ENCODE results near the gene MBTPS1.

GRCh38 chr16:84080378-84080777 lies 36.4 kb downstream of the MBTPS1 start:
- TF ChIP-seq CTBP1 (IDR thresholded peaks at IDR 0.05; ENCODE audit: borderline replicate concordance), result no peak
- no peak for TF ChIP-seq FOXK2 (IDR thresholded peaks at IDR 0.05)
- TF ChIP-seq TARDBP (IDR thresholded peaks at IDR 0.05), result no peak
- no peak for TF ChIP-seq FOXA1 (IDR thresholded peaks at IDR 0.05)
- no peak for TF ChIP-seq HDGF (IDR thresholded peaks at IDR 0.05; ENCODE audit: borderline replicate concordance)
- no peak for TF ChIP-seq PKNOX1 (IDR thresholded peaks at IDR 0.05)

Measured in HEK293T (cell line).